Activated CD4-positive, alpha-beta T cell treated with anti-CD3 and anti-CD28 coated beads, Interleukin-2, Interleukin-6, amounts not matched to agents 100 ng/mL and 50 ng/mL, durations not matched to agents 16 hours and 8 hours (primary cell): ENCODE data around the gene RUNX1.

ENCODE experiments used
- DNase-seq: peaks from one replicate; pipeline ENCODE4 v3.0.0-alpha.2; 2020

RUNX1 gene

DNA sequence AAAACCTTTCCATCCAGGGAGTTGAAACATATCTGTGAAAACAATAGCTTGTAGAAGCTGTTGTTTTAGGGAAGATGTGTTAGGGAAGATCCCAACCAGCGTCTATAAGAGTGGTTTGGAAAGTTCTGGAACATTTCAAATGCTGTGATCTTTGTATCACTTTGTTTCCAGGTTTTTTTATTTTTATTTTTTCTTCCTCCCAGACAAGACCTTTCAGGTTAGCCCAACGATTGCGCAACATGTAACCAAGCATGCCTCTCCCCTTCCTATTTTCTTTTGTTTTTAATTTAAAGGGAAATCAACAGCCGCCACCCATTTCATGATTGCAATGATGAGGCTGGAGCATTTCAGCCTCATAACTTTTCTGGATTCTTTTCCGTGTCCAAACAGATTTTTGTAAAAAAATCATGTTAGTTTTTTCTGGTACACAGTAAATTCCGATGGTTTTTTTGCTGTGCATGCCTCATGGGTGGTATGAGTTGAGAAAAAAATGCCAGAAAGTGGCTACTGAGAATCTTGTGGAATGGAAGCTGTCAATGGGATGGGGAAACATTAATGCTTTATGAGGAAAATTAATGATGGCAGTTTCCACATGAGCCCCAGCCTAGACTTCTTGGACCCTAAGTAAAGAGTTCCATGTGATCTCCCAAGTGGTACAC lies 109.3 kb downstream of the RUNX1 start:
- DNase-seq: no peak

DNA sequence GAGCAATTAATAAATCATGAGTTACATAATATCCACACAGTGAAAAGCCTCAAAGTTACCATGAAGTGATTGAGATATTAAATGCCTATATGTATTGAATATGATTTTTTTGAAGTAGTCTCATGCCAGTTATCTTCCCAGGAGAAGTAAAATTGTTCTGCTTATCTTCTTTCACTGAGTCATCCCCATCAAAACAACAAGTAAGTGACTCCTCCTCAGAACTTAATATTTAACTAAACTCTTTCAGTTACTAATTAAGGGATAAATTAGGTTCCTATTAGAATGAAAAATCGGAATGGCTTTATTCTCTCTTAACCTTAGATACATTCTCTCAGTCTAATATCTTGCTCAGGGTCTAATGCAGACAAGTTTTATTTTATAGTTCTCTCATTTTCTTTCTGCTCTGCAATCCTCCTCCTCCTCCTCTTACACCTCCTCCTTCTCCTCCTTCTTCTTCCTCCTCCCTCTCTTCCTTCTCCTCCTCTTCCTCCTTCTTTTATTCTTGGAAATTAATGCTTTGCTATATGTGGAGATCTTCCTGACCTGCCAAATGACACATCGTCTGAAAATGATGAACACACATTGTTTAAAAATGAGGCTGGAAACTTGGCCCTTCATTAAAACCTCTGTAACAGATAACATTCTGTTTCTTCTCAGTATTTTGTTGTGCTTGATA lies 110.9 kb downstream of the RUNX1 start:
- no peak for DNase-seq

DNA sequence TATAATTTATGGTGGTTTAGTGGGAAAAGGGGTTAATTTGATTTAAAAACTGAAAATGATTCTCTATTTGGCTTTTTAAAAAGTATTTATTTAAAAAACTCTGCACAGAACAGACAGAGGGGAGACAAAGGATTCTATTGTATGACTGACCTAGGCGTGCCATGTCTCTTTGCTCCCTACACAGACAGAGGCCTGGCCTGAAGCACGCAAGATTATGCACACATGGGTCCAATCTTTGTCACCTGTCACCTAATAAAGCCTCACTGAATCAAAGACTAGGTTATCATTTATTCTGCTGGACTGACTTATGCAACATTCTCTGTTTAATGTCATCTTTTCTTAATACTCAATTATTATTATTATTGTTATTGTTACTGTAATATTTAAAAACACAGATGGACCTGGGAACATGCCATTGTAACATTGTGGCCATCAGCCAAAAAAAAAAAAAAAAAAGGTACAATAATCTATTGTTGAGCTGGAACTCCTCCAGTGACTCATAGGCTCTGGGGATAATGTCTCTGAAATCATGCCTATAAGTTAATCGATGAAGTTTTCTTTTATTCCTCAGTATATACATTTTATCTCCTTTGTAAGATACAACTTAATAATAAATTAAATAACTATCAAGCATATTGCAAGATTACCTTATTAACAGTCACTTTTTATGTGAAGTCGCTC lies 112.1 kb downstream of the RUNX1 start:
- DNase-seq: no peak

DNA sequence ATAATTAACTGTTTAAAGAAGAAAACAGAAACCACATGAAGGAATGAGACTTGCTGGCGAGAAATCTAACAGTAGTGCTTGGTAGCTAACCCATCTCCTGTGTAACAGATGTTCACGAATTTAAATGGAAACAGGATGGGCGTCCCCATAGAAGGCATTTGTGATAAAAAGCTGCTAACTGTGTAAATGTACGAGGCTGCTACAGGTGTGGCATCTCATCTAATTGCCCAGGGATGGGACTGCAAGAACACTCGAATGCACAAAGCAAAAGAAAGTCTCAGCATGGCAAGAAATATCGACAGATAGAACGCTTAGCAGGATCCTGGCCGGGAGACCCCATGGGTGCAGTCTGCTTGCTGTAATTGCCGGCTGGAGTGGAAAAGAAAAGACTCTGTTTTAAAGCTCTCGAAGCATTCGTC lies 112.7 kb downstream of the RUNX1 start:
- no peak for DNase-seq

DNA sequence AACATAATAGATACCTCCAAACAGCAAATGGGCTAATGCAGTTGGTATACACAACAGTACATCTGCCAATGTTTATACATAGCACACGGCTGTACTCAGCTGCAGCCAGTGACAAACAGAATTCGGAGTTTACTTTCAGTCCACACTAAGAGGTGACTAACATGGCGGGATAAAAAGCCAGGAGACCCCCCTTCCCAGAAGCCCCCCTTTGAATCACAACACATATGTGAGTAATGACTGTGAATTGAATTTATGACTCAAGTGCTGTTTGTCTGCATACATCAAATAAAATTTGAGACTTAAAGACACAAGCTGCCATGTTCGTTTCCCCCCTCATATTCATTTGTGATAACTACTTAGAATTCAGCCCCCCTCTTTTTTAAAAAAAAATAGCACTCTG lies 113.2 kb downstream of the RUNX1 start:
- no peak for DNase-seq

DNA sequence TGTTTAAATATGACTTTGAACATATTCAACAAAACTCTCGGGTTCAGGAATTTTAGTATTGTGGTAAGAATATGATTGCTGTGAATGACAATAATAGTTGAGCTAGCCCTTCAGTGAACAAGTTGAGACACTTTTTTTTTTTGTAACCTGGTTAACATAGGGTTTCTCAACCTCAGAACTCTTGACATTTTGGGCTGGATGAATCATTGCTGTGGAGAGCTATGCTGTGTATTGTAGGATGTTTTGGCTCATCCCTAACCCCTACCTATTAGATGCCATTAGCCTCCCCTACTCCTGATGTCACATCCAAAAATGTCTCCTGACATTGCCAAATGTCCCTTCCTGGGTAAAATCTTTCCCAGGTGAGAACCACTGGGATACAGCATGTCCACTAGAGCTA lies 113.7 kb downstream of the RUNX1 start:
- no peak for DNase-seq

DNA sequence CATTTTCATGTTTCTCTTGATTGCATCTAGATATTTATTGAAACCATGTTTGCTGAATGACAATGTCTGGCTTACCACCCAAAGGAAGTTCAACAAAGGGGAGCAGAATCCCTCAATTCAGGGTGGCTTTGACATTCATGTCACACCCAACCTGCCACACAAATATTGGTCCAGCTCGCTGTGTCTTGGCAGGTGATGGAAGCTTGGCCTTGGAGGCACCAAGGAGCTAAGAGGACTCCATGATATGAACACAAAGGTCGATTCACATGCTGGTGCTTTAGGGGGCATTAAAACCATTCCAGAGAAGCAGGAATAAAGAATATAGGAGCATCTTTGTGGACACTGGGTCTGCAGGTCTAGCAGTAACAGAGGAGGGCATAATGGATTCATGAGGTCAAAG lies 114.8 kb downstream of the RUNX1 start:
- no peak for DNase-seq

DNA sequence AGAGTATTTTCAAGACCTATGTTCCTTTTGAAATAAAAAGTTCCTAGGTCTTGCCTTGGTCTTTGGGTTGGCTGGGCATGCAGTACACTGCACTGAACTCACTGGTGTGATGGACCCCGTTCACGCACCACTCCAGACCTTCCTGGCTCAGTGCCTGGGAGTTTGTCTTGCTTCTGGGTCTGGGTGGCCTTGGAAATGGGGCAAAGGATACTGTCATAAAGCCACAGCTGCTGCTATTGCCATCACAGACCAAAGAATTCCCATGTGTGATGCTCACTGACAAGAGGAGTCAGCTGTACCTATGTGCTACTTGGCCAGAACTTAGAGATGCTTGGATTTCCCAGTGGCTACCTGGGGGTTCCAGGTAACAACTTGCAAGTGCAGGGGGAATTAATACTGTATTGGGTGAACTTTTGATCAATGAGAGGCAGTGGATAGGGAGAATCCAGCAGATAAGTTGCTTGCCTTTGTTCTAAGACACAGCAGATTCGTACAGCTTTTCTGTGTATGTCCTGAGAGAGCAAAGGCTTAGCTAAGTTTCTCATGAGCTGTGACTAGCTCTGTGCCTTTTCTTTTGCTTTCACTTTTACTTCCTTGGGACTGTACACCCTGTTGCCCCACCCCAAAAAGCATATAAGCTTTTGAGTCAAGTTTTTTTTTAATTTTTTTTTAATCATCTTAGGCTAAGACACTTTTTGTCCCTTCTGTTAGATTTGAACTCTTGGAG lies 115.3 kb downstream of the RUNX1 start:
- peak; percentile 47 for DNase-seq

DNA sequence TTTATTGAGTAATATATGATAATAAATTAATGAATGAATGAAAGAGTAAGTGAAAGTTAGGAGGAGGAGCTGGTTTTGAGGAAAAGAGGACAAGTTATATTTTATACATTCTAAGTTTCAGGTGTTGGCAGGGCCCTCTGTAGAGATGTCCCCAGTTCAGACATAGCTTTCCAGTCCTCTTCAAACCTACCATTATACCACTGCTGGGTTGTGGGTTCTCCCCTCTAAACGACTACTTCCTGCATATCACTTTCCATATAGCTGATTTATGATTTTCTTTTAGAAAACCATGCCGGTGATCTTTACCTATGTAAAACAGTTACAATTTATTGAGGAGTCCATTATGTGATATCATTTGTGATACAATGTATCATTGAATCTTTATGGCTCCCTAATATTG lies 116.9 kb downstream of the RUNX1 start:
- DNase-seq: no peak

DNA sequence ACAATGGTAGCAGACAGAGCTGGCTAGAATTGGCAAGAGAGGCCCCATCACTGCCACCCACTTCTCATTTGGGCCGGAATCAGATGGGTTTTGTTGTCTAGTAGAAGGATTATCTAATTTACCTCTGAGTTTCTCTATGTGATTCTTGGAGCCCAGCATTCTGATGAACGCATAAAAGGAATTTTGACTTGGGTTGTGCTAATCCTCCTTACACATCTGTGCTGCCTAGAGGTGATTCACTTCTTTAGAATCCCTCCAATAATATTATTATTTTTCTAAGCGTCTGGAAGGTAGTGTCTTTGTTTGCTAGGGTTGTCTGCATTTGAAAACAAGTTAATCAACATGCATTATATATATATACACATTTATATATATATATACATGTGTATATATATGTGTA lies 118.1 kb downstream of the RUNX1 start:
- no peak for DNase-seq

DNA sequence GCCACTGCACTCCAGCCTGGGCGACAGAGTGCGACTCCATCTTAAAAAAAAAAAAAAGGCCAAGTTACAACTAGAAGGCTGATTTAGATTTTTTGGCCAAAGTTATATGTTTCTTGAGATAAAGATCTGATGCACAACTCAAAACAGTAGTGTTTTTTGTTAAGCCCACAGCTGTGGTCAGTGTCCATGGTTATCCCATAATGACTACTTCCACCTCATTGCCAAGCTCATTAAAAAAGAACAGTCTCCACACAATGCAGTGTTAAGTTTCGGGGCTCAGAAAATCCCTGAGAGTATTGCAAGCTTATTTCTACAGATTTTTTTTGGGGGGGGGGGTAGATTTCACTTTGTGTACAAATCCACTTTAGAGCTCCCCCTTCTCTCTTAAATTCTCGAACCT lies 120.5 kb downstream of the RUNX1 start:
- DNase-seq: no peak

DNA sequence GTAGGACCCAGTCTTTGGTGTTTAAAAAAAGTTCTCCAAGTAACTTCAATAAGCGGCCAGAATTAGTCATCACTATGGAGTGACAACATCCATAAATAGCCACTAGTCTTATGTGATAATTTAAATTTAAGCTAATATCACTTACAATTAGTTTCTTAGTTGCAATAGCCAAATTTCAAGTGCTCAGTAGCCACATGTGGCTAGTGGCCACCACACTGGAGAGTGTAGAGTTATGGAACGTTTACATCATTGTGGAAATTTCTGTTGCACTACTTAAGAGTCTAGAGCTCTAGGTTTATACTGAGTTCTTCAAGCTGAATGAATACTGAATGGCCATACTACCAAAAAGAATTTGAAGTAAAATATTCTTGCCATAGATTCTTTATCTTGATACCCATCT lies 121.1 kb downstream of the RUNX1 start:
- DNase-seq: no peak

DNA sequence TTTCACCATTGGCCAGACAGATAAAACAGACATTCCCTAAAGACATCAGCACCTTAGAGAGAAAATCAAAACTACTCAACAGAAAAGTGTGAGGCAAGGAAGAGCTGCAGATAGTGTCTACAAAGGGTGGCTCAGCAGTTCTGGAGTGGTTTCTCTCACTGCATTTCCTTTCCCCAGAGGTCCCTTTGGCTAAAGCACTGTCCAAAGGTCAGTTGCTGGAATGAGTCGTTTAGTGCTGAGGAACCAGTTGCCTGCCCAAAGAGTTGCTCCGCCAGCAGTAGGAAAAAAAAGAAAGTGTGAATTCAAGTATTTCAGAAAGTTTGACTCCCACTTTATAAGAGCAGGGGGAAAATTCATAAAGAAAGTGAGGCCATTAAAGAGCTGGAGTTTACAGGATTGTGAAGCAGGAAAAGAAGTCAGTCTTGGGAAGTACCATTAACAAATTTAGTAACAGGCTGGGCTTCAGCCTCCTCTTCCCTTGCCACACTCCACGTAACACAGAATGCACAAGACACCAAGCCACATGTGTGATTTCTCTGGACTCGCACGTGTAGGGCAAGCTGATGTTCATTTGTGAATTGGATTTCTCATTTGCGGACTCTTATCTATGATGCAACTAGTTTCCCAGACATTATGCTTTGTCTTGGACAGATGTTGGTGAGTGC lies 122.2 kb downstream of the RUNX1 start:
- DNase-seq: no peak

DNA sequence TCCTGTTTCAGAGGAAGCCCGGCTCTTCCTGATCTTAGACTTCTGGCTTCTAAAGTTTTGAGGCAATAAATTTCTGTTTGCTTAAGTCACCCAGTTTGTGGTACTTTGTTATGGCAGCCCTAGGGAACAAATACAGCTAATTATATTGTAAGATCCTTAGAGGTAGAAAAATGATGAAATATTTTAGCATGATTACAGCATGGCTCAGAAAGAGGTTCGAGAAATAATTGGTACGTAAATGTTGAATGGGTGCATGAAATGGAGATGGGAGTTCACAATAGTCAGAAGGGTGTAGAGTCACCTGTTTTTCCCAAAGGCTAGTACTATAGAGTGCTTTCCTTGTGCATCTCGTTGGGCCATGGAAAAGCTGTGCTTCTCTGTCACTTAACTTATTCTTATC lies 123.5 kb downstream of the RUNX1 start:
- DNase-seq: no peak

DNA sequence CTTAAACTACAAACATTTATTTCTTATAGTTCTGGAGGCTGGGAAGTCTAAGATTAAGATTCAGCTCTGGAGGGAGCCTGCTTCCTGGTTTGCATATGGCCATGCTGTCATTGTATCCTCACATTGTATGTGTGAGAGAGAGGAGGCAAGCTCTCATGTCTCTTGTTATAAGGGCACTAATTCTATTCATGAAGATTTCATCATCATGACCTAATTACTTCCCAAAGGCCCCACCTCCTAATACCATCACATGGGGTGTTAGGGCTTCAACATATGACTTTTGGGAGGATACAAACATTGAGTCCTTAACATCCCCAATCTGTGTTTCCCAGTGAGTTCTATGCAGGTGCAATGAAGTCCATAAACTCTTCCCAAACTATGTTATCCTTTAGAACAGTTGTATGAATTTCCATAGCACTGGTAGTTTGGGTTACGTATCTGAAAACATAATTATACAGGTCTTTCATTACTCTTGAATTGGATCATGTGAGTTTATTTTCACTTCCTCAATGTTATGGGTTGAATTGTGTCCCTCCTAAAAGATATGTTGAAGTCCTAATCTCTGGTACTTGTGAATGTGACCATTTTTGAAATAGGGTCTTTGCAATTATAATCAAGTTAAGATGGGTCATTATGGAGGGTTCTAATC lies 124.2 kb downstream of the RUNX1 start:
- no peak for DNase-seq

DNA sequence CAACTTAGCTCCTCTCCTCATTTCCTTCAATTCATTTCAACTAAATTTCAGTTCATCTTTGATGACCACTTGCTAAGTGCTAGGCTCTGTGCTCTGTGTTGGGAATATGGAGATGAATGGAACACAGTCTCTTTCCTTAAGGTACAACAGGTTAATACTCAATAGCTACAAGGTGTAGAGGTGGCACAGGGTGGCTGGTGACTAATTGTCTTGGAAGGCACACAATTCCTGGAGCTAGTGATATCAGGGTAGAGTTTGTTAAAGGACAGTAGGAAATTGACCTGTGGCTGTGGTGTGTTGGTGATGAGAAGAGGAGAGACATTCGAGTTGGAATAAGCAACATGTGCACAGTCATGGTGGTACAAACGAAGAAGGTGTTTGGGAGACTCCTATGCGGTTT lies 124.9 kb downstream of the RUNX1 start:
- DNase-seq: no peak

DNA sequence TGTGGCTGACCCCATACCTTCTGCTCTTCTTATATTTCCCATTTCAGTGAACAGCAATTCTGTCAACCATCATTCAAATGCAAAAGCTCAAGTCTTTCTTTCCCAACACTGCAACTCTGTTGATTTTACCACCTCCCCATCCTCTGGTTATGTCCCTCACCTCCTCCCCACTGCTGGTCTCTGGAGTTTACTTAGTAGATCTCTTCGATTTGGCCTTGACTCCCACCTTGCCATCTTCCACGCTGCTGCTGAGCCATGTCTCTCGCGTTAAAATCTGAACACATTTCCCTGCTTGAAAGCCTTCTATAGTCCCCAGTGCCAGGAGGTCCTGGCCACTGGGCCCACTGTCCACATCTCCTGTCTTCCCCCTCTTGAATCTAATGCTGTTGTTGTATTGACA lies 125.5 kb downstream of the RUNX1 start:
- no peak for DNase-seq

DNA sequence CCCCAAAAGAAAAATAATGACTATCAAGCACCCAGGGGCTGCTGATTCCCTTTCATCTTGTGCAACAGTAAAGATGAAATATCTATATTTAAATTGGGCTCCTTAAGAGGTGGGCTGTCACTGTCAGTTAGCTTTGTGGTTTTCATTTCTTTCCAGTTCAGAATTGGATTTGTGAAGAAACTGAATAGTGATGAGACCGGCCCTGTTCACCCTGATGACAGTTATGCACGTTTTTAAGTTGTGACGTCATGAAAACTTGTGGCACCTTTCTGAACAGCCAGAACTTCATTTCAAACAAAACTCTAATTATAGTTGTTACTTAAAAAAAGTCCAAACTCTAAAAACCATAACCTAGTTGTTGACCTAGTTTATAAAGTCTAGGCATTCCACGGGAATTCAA lies 125.9 kb downstream of the RUNX1 start:
- no peak for DNase-seq

DNA sequence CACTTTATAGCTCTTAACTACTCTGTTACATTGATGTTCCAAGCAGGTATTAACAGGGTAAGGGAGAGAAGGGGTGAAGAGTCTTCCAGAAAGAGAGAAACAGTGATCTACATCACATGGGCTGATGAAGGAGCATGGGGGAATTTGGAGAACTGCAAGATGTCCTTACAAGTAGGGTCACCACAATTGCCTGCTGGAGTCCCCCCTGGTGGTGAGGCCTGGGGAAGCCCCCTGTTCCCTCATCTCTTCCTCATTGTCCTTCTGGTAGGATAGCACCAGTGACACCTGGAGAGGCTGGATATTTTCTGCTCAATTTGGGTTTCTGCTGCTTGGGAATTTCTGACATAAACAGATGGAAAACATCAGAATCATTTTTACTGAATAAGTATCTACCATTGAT lies 126.6 kb downstream of the RUNX1 start:
- no peak for DNase-seq

DNA sequence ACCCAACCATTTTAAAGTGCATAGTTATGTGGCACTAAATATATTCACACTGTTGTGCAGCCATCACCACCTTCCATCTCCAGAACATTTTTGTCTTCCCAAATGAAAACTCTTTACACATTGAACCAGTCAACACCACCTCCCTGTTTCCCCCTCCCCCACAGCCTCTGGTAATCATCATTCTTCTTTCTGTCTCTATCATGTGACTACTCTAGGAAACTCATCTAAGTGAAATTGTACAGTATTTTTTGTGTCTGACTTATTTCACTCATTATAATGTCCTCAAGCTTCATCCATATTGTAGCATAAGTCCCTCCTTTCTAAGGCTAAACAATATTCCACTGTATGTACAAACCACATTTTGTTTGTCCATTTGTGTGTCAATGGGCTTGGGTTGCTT lies 128.0 kb downstream of the RUNX1 start:
- no peak for DNase-seq

DNA sequence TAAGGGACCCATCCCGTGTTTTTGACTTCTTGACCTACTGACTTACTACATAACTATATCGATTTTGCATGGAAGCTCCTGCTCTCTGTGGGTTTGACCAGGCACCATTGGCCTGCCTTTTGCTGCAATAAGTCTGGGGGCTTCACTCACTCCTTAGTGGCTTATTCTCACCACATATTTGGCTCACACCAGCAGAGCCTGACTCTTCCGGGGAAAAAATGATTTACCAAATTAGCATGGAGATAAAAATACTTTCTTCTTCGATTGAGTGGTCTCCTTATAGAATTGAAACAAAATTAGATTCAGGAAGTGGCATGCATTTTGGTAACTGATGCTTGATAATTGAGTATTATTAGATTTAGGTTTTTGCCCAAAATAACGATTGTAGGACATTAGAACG lies 129.7 kb downstream of the RUNX1 start:
- no peak for DNase-seq

DNA sequence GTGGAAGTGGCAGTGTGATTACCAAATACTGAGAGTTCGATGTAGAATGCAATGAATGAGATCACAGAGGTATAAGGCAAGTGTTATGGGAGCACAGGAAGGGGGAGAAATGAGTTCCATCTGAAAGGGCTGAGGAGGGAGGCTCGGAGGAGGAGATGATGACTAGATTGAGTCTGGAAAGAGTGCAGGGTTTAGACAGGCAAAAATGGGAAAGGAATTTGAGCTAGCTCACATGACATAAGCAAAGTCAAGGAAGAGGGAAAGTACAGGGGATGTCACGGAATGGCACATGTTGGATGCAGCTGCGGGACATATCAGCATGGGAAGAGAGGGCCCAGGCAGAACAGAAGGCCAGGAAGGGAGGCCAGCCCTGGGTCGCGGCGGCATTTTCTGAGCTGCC lies 132.7 kb downstream of the RUNX1 start:
- no peak for DNase-seq

DNA sequence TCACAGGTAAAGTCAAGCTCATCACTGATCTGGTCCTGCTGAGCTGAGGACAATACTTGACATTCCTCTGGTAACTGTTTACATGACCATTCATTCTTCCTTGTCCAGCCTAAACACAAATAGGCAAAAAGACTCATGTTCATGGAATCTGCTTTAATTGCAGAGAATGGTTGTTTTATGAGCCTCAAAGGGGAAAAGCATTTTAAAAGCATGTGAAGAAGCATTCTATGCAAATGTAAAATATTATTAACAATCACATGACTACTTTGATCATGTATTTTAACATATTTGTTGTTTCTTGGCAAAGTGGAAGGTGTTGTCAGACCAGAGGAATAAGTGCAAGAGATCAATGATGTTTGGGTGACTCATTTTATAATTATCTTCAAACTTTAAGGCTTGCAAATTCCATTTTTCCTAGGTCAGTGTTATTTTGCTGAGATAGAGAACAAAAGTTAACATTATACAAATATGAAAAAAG lies 133.7 kb downstream of the RUNX1 start:
- no peak for DNase-seq
